ENCODE results near the gene C10orf53.

DNA sequence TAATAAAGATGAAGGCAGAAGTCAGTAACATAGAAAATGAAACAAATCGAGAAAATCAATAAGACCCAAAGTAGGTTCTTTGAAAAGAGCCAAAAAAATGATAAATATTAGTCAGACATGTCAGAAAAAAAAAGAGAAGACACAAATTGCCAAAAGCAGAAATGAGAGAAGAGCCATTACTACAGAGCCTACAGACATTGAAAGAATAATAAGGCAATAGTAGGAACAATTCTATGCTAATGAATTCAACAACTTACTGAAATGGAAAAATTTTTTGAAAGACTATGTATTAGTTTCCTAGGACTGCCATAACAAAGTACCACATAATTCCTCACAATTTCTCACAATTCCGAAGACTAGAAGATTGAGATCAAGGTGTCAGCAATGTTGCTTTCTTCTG, 47.1 kb downstream of the C10orf53 start:
- TF ChIP-seq ZFP3 (CRISPR knock-in tag; IDR thresholded peaks at IDR 0.05) (no peak), ZFP30 (CRISPR knock-in tag; IDR thresholded peaks at IDR 0.05) (no peak), CSDC2 (CRISPR knock-in tag; IDR thresholded peaks at IDR 0.05) (no peak), ARNTL (CRISPR knock-in tag; IDR thresholded peaks at IDR 0.05; ENCODE audit: borderline replicate concordance, low read depth) (no peak), PPARA (CRISPR knock-in tag; IDR thresholded peaks at IDR 0.05; ENCODE audit: borderline replicate concordance) (no peak), ZNF8 (CRISPR knock-in tag; IDR thresholded peaks at IDR 0.05) (no peak), ZNF70 (CRISPR knock-in tag; IDR thresholded peaks at IDR 0.05) (no peak), BACH2 (CRISPR knock-in tag; IDR thresholded peaks at IDR 0.05; ENCODE audit: borderline replicate concordance) (no peak)
- TF ChIP-seq, protein P1, sequence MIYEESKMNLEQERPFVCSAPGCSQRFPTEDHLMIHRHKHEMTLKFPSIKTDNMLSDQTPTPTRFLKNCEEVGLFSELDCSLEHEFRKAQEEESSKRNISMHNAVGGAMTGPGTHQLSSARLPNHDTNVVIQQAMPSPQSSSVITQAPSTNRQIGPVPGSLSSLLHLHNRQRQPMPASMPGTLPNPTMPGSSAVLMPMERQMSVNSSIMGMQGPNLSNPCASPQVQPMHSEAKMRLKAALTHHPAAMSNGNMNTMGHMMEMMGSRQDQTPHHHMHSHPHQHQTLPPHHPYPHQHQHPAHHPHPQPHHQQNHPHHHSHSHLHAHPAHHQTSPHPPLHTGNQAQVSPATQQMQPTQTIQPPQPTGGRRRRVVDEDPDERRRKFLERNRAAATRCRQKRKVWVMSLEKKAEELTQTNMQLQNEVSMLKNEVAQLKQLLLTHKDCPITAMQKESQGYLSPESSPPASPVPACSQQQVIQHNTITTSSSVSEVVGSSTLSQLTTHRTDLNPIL (CRISPR knock-in tag; IDR thresholded peaks at IDR 0.05; ENCODE audit: low read depth): no peak
- TF ChIP-seq, protein P2, sequence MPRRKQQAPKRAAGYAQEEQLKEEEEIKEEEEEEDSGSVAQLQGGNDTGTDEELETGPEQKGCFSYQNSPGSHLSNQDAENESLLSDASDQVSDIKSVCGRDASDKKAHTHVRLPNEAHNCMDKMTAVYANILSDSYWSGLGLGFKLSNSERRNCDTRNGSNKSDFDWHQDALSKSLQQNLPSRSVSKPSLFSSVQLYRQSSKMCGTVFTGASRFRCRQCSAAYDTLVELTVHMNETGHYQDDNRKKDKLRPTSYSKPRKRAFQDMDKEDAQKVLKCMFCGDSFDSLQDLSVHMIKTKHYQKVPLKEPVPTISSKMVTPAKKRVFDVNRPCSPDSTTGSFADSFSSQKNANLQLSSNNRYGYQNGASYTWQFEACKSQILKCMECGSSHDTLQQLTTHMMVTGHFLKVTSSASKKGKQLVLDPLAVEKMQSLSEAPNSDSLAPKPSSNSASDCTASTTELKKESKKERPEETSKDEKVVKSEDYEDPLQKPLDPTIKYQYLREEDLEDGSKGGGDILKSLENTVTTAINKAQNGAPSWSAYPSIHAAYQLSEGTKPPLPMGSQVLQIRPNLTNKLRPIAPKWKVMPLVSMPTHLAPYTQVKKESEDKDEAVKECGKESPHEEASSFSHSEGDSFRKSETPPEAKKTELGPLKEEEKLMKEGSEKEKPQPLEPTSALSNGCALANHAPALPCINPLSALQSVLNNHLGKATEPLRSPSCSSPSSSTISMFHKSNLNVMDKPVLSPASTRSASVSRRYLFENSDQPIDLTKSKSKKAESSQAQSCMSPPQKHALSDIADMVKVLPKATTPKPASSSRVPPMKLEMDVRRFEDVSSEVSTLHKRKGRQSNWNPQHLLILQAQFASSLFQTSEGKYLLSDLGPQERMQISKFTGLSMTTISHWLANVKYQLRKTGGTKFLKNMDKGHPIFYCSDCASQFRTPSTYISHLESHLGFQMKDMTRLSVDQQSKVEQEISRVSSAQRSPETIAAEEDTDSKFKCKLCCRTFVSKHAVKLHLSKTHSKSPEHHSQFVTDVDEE (CRISPR knock-in tag; IDR thresholded peaks at IDR 0.05): no peak
- TF ChIP-seq, protein P3, sequence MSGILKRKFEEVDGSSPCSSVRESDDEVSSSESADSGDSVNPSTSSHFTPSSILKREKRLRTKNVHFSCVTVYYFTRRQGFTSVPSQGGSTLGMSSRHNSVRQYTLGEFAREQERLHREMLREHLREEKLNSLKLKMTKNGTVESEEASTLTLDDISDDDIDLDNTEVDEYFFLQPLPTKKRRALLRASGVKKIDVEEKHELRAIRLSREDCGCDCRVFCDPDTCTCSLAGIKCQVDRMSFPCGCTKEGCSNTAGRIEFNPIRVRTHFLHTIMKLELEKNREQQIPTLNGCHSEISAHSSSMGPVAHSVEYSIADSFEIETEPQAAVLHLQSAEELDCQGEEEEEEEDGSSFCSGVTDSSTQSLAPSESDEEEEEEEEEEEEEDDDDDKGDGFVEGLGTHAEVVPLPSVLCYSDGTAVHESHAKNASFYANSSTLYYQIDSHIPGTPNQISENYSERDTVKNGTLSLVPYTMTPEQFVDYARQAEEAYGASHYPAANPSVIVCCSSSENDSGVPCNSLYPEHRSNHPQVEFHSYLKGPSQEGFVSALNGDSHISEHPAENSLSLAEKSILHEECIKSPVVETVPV (CRISPR knock-in tag; IDR thresholded peaks at IDR 0.05): no peak
